Measurements from ENCODE around the gene KCNF1. TPM values are rescaled to one million over a fixed set of nuclear protein-coding genes. Genes with fewer than 3 reads are reported as not detected.

Gene KCNF1
- total and polyA plus RNA-seq, 2 of the 8 experiments (the other 6 are each of a cell fraction or from before 2014, with no cell fraction given) = 0.48 to 1.5 TPM

GRCh38 chr2:10933700-10934225, 22.0 kb downstream of the KCNF1 start (continued):
- no peak for TF ChIP-seq CHD7 (IDR thresholded peaks at IDR 0.05; ENCODE audit: insufficient replicate concordance, low read length)
- no peak for TF ChIP-seq PHF8 (conservative IDR thresholded peaks at IDR 0.05; ENCODE audit: low read depth, low read length)
- no peak for TF ChIP-seq KDM1A (IDR thresholded peaks at IDR 0.05; ENCODE audit: borderline replicate concordance, low read length)
- TF ChIP-seq RAD21 (IDR thresholded peaks at IDR 0.05 in 1 of 2, conservative IDR thresholded peaks at IDR 0.05 in 1 of 2; ENCODE audit: low read depth in 2 of 2, low read length in 2 of 2) = no peak
- no peak for TF ChIP-seq SP2 (IDR thresholded peaks at IDR 0.05; ENCODE audit: low read length)
- TF ChIP-seq E2F6 (IDR thresholded peaks at IDR 0.05) = no peak
- TF ChIP-seq EP300 (IDR thresholded peaks at IDR 0.05; ENCODE audit: borderline replicate concordance in 1 of 2, low read depth in 2 of 2, low read length in 2 of 2) = no peak
- TF ChIP-seq NANOG (IDR thresholded peaks at IDR 0.05; ENCODE audit: insufficient read depth, low read depth, low read length, poor library complexity, severe bottlenecking) = no peak
- no peak for TF ChIP-seq SAP30 (IDR thresholded peaks at IDR 0.05; ENCODE audit: insufficient read depth, insufficient replicate concordance, low read length)
